HUES48 (cell line): ENCODE results near the gene SGIP1.

Source experiments
- H3K27ac ChIP-seq: one replicate; pipeline ENCODE4 v1.7.0; 2013; ENCODE audit warnings: low read depth, low read length, inconsistent platforms
- H3K27me3 ChIP-seq: 2 replicates; pipeline ENCODE4 v1.6.1; 2013; ENCODE audit warnings: mild to moderate bottlenecking, low read length; ENCODE audit not compliant: control insufficient read depth, insufficient read depth
- H3K36me3 ChIP-seq: 2 replicates; pipeline ENCODE4 v1.6.1; 2013; ENCODE audit warnings: low read length; ENCODE audit not compliant: control insufficient read depth, insufficient read depth
- H3K4me1 ChIP-seq: 2 replicates; pipeline ENCODE4 v1.6.1; 2013; ENCODE audit warnings: mild to moderate bottlenecking, low read length; ENCODE audit not compliant: control insufficient read depth, insufficient read depth
- H3K4me3 ChIP-seq: 2 replicates; pipeline ENCODE4 v1.5.1; 2013; ENCODE audit warnings: mild to moderate bottlenecking, low read depth, low read length
- H3K9ac ChIP-seq: 2 replicates; pipeline ENCODE4 v1.6.1; 2013; ENCODE audit warnings: mild to moderate bottlenecking, low read depth, low read length, moderate library complexity
- H3K9me3 ChIP-seq: 2 replicates; pipeline ENCODE4 v1.6.1; 2013; ENCODE audit warnings: low read length; ENCODE audit not compliant: control insufficient read depth, insufficient read depth

The SGIP1 gene

DNA sequence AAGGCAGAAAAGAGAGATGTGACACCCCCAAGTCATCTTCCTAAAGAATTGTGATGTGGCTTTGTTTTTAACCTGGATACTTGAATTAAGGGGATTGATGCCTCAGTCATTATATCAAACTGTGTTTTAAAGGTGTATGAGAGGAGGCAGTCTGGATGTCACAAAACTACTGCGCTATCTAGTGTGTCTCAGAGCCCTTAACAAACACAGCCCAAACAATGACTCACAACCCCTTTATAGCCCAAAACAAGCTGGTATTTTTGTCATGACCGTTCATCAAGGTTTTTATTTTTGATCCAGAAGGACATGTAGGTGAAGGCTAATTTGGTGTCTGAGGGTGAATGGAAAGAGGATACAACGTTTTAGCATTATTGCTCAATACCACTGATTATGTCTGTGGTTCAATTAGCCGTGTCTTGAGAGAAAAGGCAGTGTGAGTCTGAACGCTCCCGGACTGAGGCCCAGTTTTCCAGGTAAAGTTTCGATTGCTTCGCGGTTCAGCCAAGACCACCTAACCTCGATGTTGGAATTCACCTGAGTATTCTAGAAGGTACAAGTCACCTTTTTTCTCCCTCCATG, 71.6 kb downstream of the SGIP1 start:
- Histone ChIP-seq H3K9ac (no peak overlapping the region), H3K27ac (no peak overlapping the region), H3K9me3 (no peaks in the 10 kb centered on the region), H3K36me3 (no peaks in the 10 kb centered on the region), H3K4me3 (no peak overlapping the region), H3K4me1 (no peaks in the 10 kb centered on the region), H3K27me3 (no peaks in the 10 kb centered on the region)

DNA sequence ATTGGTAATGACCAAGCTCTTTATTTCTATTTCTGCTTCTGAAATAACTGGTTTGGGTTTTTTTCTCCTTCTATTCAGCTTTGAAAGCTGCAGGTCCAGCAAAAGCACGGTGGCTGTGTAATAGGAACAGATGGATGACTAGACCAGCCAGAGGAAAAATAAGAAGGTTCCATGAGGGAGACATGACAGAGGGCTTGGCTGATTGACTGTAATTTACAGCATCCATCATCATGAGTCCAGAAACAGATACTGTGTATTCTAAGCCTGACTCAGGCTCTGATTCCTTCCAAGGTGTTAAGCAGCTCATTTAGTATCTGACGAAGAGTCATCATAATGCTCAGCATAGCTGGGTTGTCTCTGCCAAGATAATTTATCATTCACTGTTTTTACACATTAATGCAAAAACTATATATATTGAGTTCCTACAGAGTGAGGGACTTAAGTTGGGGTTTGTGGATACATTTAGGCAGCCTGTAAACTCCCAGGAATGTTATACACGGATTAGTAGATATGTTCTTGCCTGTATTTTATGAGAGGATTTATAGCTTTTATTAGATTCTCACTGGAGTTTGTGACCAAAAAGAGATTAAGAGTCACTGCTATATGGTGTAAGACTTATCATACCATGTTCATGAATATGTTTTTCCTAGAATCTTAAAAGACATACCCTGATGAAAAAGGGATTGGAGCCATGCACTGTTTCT, 72.6 kb downstream of the SGIP1 start:
- Histone ChIP-seq H3K27ac (no peak overlapping the region), H3K4me3 (no peak overlapping the region), H3K36me3 (no peaks in the 10 kb centered on the region), H3K4me1 (no peaks in the 10 kb centered on the region), H3K9me3 (no peaks in the 10 kb centered on the region), H3K9ac (no peak overlapping the region), H3K27me3 (no peaks in the 10 kb centered on the region)

DNA sequence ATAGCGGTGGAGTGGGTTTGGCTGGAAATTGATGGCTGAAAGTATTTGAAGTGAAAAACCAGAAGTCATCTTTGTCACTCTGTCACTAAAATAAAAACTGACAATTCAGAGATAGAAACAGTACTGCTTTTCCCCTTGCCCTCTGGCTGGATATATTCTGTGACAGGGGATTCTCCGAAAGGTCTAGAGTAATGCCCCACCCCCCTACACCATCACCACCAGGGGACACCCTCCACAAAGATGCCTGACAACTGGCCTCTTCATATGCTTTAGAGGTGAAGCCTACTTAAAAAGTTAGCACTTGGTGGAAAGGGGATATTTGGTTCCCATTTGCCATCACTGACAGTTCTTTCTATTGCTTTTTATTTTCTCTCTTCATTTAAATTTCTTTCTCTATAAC, 73.5 kb downstream of the SGIP1 start:
- Histone ChIP-seq H3K36me3 (no peaks in the 10 kb centered on the region), H3K4me1 (no peaks in the 10 kb centered on the region), H3K27ac (no peak overlapping the region), H3K9ac (no peak overlapping the region), H3K4me3 (no peak overlapping the region), H3K27me3 (no peaks in the 10 kb centered on the region), H3K9me3 (no peaks in the 10 kb centered on the region)

DNA sequence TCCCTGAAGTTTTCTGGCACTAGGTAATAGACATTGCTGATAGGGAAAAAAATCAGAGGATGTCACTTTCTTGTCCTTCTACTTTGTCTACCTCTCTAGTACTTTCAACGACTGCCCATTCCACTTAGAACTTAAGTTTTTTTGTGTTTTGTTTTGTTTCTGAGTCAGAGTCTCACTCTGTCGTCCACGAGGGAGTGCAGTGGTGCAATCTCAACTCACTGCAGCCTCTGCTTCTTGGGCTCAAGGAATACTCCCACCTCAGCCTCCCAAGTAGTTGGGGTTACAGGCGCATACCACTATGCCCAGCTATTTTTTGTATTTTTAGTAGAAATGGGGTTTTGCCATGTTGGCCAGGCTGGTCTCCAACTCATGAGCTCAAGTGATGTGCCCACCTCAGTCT, 79.2 kb downstream of the SGIP1 start:
- Histone ChIP-seq H3K9ac (no peak overlapping the region), H3K36me3 (no peaks in the 10 kb centered on the region), H3K4me3 (no peak overlapping the region), H3K9me3 (no peaks in the 10 kb centered on the region), H3K27ac (no peak overlapping the region), H3K4me1 (no peaks in the 10 kb centered on the region), H3K27me3 (no peaks in the 10 kb centered on the region)

DNA sequence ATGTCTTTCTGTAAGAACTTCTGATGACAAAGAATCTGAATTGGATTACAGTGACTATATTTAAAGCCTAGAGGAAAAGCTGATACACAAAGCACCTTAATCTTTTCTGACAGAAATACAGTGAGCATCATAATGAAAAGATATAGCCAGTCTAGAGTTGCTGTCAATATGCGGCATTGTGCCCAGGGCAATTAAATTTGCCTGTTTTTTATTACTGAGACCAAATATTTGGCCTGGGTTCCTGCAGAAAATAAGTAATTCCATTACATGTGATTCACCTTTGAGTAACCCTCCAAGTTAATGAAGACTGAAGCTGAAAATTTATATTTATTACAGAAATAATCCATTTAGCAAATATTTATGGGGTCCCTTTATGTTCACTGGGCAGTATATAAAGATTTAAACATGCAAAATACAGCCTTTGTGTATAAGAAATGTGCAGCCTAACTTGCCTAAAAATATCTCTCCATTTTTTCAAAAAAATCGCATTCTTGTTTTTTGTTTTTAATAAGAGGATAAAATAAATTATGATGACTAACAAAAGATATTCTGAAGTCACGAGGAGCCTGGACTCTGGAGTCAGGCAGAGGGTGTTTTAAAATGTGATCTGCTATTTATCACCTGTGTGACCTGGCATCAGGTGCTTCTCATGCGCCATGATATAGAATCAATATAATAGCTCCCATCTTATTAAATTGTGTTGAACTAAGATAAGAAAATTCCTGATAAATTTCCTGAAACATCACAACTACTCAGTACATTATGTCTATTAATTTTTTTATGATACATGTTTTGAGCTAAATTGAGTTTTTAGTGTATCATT, 83.6 kb downstream of the SGIP1 start:
- no peaks in the 10 kb centered on the region for H3K9me3 ChIP-seq
- no peak overlapping the region for H3K4me3 ChIP-seq
- H3K4me1 ChIP-seq: no peaks in the 10 kb centered on the region
- H3K9ac ChIP-seq: no peak overlapping the region
- H3K27me3 ChIP-seq: no peaks in the 10 kb centered on the region
- no peaks in the 10 kb centered on the region for H3K36me3 ChIP-seq
- no peak overlapping the region for H3K27ac ChIP-seq

DNA sequence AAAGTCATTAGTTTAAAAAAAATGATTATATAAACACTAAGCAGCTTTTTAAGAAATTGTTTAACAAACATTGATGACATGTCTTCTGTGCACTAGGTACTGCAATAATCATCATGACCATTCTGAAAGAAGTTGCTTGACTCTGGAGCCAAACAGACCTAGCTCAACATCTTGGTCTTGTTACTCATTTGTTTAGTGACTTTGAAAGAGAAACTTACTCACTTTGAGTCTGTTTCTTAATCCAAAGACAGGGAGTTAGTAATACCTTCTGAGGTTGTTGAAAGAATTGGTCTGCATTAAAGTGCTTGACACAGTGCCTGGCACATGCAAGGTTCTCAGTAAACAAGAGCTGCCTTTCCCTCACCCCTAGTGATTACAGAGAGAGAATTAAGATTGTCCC, 84.4 kb downstream of the SGIP1 start:
- H3K4me3 ChIP-seq: no peak overlapping the region
- no peaks in the 10 kb centered on the region for H3K4me1 ChIP-seq
- H3K27me3 ChIP-seq: no peaks in the 10 kb centered on the region
- H3K9me3 ChIP-seq: no peaks in the 10 kb centered on the region
- no peak overlapping the region for H3K27ac ChIP-seq
- H3K36me3 ChIP-seq: no peaks in the 10 kb centered on the region
- H3K9ac ChIP-seq: no peak overlapping the region

DNA sequence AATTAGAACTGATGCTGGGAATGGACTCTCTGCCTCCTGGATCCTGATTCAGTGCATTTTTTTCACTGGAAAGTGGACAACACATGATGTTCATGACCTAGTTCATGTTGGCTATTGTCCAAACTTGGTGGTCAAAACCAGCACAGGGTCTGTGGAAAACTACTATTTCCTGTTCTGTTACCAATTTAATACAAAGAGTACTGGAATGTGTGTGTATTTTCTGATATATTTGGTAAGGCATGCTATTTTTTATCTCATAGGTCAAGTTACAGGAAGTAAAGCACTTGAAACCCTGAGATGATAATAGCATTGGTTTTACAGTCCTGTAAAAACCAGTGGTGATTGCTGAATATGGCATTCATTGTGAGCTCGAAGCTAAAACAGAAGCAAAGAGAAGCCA, 89.9 kb downstream of the SGIP1 start:
- Histone ChIP-seq H3K4me1 (no peaks in the 10 kb centered on the region), H3K27ac (no peak overlapping the region), H3K9me3 (no peaks in the 10 kb centered on the region), H3K9ac (no peak overlapping the region), H3K27me3 (no peaks in the 10 kb centered on the region), H3K4me3 (no peak overlapping the region), H3K36me3 (no peaks in the 10 kb centered on the region)

DNA sequence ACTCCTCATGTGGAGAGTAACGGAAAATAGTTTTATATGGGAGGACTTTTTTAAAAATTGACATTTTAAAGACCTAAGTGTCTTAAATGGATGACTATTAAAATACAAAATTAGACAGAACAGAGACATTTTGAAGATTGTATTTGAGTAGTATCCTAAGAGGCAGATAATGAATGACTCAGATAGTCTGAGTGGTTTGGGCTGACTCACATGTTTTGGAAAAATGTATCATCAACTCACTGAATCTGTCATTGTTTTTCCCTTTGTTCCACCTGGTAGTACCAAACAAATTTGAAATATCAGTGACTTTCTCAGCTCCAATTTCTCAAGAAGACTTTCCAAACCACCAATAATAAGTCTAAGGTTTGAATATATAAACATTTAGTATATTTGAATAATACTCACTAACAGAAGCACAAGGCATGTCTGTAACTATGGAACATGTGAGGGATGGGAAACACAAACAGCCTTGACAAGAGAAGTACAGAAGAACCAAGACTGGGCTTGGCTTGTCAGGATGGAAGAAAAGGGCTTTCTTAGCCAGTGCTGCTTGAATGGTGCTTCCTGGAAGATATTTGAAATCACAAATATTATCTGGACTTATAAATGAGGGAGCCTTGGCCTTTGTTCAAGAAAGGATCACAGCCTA, 90.6 kb downstream of the SGIP1 start:
- Histone ChIP-seq H3K4me3 (no peak overlapping the region), H3K27ac (no peak overlapping the region), H3K9me3 (no peaks in the 10 kb centered on the region), H3K36me3 (no peaks in the 10 kb centered on the region), H3K27me3 (no peaks in the 10 kb centered on the region), H3K4me1 (no peaks in the 10 kb centered on the region), H3K9ac (no peak overlapping the region)

DNA sequence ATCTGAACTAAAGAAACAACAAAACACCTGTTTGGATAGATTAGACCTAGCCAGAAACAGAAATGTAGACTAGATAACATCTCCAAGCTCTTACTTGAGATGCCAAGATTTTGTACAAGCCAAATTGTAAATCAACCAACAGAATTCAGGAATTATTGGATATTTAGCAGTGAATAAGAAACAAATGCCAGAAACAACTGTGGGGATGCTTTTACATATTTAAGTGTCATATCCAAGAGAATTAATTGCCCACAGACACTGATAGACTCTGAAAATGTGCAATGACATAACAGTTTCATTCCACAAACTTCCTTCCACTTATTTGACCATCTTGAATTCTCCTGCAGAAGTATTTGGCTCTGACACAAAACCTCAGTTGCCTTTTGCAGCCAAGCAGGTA, 92.3 kb downstream of the SGIP1 start:
- Histone ChIP-seq H3K27me3 (no peaks in the 10 kb centered on the region), H3K36me3 (no peaks in the 10 kb centered on the region), H3K4me3 (no peak overlapping the region), H3K4me1 (no peaks in the 10 kb centered on the region), H3K9ac (no peak overlapping the region), H3K27ac (no peak overlapping the region), H3K9me3 (no peaks in the 10 kb centered on the region)

DNA sequence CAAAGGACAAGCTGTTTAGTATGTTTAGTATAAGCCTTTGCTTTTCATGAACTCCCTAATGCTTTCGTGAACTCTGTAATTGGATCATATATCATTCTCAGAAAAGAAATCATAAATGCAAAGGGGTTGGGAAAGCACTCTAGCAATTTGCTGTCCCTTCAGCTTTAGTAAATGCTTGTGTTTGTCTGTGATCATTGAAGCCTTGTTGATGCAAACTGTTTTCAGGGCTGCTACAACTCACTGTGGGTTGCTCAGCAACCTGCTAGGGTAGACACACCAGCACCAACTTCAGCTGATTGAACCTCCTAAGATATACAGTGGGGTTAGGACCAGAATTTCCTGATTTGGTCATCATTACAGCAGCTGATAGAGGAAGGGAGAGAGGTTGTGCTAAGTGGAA, 95.0 kb downstream of the SGIP1 start:
- no peaks in the 10 kb centered on the region for H3K9me3 ChIP-seq
- no peaks in the 10 kb centered on the region for H3K36me3 ChIP-seq
- no peaks in the 10 kb centered on the region for H3K27me3 ChIP-seq

DNA sequence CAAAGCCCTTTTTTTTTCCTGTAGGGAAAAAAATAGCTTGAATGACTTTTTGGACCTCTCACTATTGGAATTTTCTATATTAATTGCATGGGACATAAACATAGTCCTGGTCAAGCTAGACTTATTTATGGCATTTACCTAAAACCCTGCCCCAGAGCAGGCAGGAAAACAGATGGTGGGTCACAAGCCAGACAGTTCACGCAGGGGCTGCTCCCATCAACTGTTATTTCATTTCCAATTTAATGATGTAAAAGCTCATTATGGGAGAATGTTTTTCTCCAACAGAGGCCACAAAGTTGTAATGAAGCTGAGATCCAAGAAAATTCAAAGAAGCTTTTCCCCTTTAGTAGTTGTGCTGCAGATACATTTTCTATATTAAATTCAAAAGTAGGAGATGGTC, 99.2 kb downstream of the SGIP1 start:
- Histone ChIP-seq H3K27ac (no peak overlapping the region), H3K9ac (no peak overlapping the region), H3K36me3 (no peaks in the 10 kb centered on the region), H3K4me1 (peaks cover 7% of the 10 kb centered on the region), H3K4me3 (no peak overlapping the region), H3K27me3 (no peaks in the 10 kb centered on the region), H3K9me3 (no peaks in the 10 kb centered on the region)

More for the DNA sequence above, 95.0 kb downstream of the SGIP1 start:
- H3K27ac ChIP-seq: no peak overlapping the region
- H3K9ac ChIP-seq: no peak overlapping the region
- no peaks in the 10 kb centered on the region for H3K4me1 ChIP-seq
- no peak overlapping the region for H3K4me3 ChIP-seq
